PC-9 (cell line): ENCODE measurements around the gene NECTIN3. TPM values are rescaled to one million over a fixed set of nuclear protein-coding genes. Genes with fewer than 3 reads are reported as not detected.

Experiments
- BruUV-seq: library from RNA; stranded (reverse); fragments of 400-500 nt; replicated peaks from 2 replicates; lab custom pipeline; 2021; lab: Mats Ljungman, UMichigan
- CTCF ChIA-PET: fragments of 300-600 bp; sonication (Branson Sonifier 250); formaldehyde crosslinking; loops from one replicate; lab custom pipeline; 2022; ENCODE audit warnings: antibody characterized with exemption; lab: Charles Lee
- POLR2A ChIA-PET: fragments of 300-600 bp; sonication (Branson Sonifier 250); formaldehyde crosslinking; loops from one replicate; lab custom pipeline; 2022; ENCODE audit warnings: antibody characterized with exemption; ENCODE audit not compliant: unreplicated experiment; lab: Charles Lee
- DNase-seq, 2 experiments: peaks; one replicate each; pipeline versions ENCODE4 v3.0.0 to v3.0.0-alpha.2; 2015 to 2022; ENCODE audit warnings: mixed read lengths in 1 of 2
- H2AFZ ChIP-seq: fragments of 200-600 bp; sonication (generic); 2 replicates; pipeline ENCODE4 v1.8.1; 2017; ENCODE audit warnings: antibody characterized with exemption
- H3F3A ChIP-seq: fragments of 200-600 bp; sonication (generic); 2 replicates; pipeline ENCODE4 v1.8.1; 2017; ENCODE audit warnings: antibody characterized with exemption, mild to moderate bottlenecking, low read depth; ENCODE audit not compliant: insufficient read depth
- H3K27ac ChIP-seq: fragments of 200-600 bp; sonication (generic); 2 replicates; pipeline ENCODE4 v1.6.1; 2016; ENCODE audit warnings: mixed run types
- H3K27me3 ChIP-seq: fragments of 200-600 bp; sonication (generic); 2 replicates; pipeline ENCODE4 v1.6.1; 2016; ENCODE audit warnings: low read depth, mixed run types; ENCODE audit not compliant: insufficient read depth
- H3K36me3 ChIP-seq: fragments of 200-600 bp; sonication (generic); 2 replicates; pipeline ENCODE4 v1.6.1; 2016; ENCODE audit warnings: low read depth, mixed run types
- H3K4me1 ChIP-seq: fragments of 200-600 bp; sonication (generic); replicated peaks from 2 replicates; pipeline ENCODE4 v1.6.1; 2016; ENCODE audit warnings: mixed run types; ENCODE audit not compliant: insufficient read depth
- H3K4me2 ChIP-seq: fragments of 200-600 bp; sonication (generic); 2 replicates; pipeline ENCODE4 v1.6.1; 2017; ENCODE audit warnings: mixed run types
- H3K4me3 ChIP-seq: fragments of 200-600 bp; sonication (generic); 2 replicates; pipeline ENCODE4 v1.6.1; 2016; ENCODE audit warnings: mixed run types
- H3K79me2 ChIP-seq: fragments of 200-600 bp; sonication (generic); 2 replicates; pipeline ENCODE4 v1.6.1; 2017; ENCODE audit warnings: low read depth, mixed run types
- H3K9me2 ChIP-seq: fragments of 200-600 bp; sonication (generic); 2 replicates; pipeline ENCODE4 v1.8.1; 2017; ENCODE audit warnings: mild to moderate bottlenecking; ENCODE audit not compliant: insufficient read depth
- H3K9me3 ChIP-seq: fragments of 200-600 bp; sonication (generic); 2 replicates; pipeline ENCODE4 v1.8.1; 2016; ENCODE audit warnings: low read depth; ENCODE audit not compliant: insufficient read depth
- H4K20me1 ChIP-seq: fragments of 200-600 bp; sonication (generic); 2 replicates; pipeline ENCODE4 v1.8.1; 2017; ENCODE audit not compliant: insufficient read depth
- CTCF ChIP-seq: fragments of 200-600 bp; sonication (generic); conservative IDR thresholded peaks from 2 replicates; pipeline ENCODE4 v1.6.1; 2017; ENCODE audit warnings: mixed run types, antibody characterized with exemption, mild to moderate bottlenecking, moderate library complexity
- EZH2 ChIP-seq: fragments of 200-600 bp; sonication (generic); IDR thresholded peaks from 2 replicates; pipeline ENCODE4 v1.8.0; 2017; ENCODE audit warnings: antibody characterized with exemption, low read depth
- intact Hi-C: fragments of 100-400 bp; cut with micrococcal nuclease; formaldehyde crosslinking; loops from one replicate; pipeline ENCODE4 v1.10.0; 2022; ENCODE audit not compliant: unreplicated experiment
- total RNA-seq: library from RNA; stranded (reverse); gene quantifications from 2 replicates; pipeline ENCODE4 v1.2.3, GENCODE V29; 2021

The NECTIN3 gene
- total RNA-seq, 1 experiment from 2014 or later = 11.9 TPM

GRCh38 chr3:111084911-111085310 is 13.3 kb downstream of the NECTIN3 start:
- no peaks in the 10 kb centered on the region for H3K4me1 ChIP-seq
- no peaks in the 10 kb centered on the region for H3F3A ChIP-seq
- no TSS peak for BruUV-seq
- H3K79me2 ChIP-seq = no peaks in the 10 kb centered on the region
- H2AFZ ChIP-seq = no peak overlapping the region
- H3K9me2 ChIP-seq = no peaks in the 10 kb centered on the region
- POLR2A ChIA-PET = no interaction called here
- CTCF ChIA-PET = no interaction called here
- no peaks in the 10 kb centered on the region for H4K20me1 ChIP-seq
- no peaks in the 10 kb centered on the region for H3K27me3 ChIP-seq
- DNase-seq = no peak
- H3K27ac ChIP-seq = no peak overlapping the region
- no peak overlapping the region for H3K4me3 ChIP-seq
- no peaks in the 10 kb centered on the region for H3K9me3 ChIP-seq
- no peak for TF ChIP-seq CTCF
- no peak for TF ChIP-seq EZH2
- intact Hi-C loops = no loop called here
- H3K4me2 ChIP-seq = no peak overlapping the region
- no peaks in the 10 kb centered on the region for H3K36me3 ChIP-seq

- ChIA-PET POLR2A (no interaction called here), CTCF (no interaction called here)
- no peak for TF ChIP-seq EZH2
- TF ChIP-seq CTCF = no peak
- Histone ChIP-seq H3K4me3 (no peak overlapping the region), H3K9me2 (no peaks in the 10 kb centered on the region), H3K4me2 (no peak overlapping the region), H3K27ac (no peak overlapping the region), H3K9me3 (no peaks in the 10 kb centered on the region), H3K27me3 (no peaks in the 10 kb centered on the region), H2AFZ (no peak overlapping the region), H3K4me1 (no peaks in the 10 kb centered on the region), H4K20me1 (no peaks in the 10 kb centered on the region), H3K79me2 (no peaks in the 10 kb centered on the region), H3K36me3 (no peaks in the 10 kb centered on the region), H3F3A (no peaks in the 10 kb centered on the region)
- intact Hi-C loops = no loop called here
- BruUV-seq = no TSS peak
- DNase-seq = no peak
These were observed 16.4 kb downstream of the NECTIN3 start for GRCh38 chr3:111087924-111088469.

GRCh38 chr3:111096487-111097209 is 25.0 kb downstream of the NECTIN3 start:
- no TSS peak for BruUV-seq
- H3K4me3 ChIP-seq = no peak overlapping the region
- intact Hi-C loops = no loop called here
- no peaks in the 10 kb centered on the region for H3K27me3 ChIP-seq
- POLR2A ChIA-PET = no interaction called here
- no peaks in the 10 kb centered on the region for H3K4me1 ChIP-seq
- H4K20me1 ChIP-seq = no peaks in the 10 kb centered on the region
- H3K9me2 ChIP-seq = no peaks in the 10 kb centered on the region
- H3K4me2 ChIP-seq = no peak overlapping the region
- no peak overlapping the region for H3K27ac ChIP-seq
- no peak for DNase-seq
- H3K79me2 ChIP-seq = no peaks in the 10 kb centered on the region
- H3F3A ChIP-seq = no peaks in the 10 kb centered on the region
- H3K9me3 ChIP-seq = no peaks in the 10 kb centered on the region
- no peak overlapping the region for H2AFZ ChIP-seq
- CTCF ChIA-PET = no interaction called here
- H3K36me3 ChIP-seq = no peaks in the 10 kb centered on the region
- TF ChIP-seq EZH2 (no peak), CTCF (no peak)
